ENCODE measurements around the gene KY. TPM values are rescaled to one million over a fixed set of nuclear protein-coding genes. Genes with fewer than 3 reads are reported as not detected.

The KY gene
- total RNA-seq, 1 experiment from 2014 or later: 1.5 TPM

DNA sequence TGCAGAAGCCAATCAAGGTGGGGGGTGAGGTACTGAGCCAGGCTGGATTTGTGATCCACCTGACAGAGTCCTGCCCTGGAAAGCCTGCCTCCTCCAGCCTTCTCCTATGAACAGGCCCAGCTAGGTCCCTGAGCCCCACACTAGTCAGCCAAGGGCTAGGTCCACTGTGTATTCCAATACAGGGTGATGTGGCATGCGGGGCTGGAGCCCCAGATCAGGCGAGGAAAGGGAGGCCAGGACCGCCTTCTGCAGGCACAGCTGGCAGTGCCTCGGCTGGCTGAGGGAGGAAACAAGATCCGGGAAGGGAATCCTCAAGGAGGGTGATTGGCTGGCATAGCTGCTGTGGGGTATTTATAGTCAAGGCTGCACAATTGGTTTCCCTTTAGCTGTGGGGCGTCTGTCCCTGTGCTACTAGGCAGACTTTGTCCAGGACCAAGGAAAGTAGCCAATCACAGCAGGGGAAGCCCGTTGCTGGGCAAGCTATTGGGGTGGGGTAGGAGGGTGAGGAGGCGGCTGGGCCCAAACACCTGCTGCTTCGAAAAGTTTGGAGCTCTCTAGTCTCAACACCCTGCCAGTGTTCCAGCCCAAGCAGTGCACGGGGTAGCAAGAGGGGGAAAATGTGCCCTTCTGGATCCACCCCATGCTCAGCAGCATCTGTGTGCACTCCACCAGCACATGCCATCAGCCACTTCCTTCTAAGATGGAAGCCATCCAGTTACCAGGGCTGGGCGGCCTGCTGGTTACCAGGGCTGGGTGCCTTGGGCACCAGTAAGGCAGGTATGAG is 5.9 kb downstream of the KY start:
- no peak for DNase-seq (ENCODE audit: low read depth)

DNA sequence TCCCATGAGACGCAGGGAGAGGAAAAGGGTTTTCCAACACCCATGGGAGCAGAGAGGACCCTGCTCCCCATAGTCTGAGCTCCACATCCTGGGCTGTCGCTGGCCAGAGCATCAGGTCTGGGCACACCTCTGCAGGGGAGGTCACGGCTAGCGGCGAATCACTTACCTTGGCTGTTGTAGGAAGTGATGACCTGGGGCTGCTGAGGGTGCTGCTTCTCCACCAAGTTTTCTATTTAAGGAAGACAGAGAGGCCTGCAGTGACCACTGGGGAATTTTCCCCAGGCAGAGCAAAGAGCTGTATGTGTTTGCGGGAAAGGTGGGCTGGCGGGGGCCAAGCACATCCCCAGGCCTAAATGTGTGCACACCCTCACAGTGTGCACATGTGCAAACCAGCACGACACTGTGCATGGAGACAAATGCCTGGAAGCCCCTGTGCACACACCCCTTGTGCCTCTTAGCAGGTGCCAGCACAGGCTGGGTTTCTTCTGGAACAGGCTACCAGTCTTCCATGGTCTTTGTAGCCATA is 7.6 kb downstream of the KY start:
- DNase-seq (ENCODE audit: low read depth): no peak

DNA sequence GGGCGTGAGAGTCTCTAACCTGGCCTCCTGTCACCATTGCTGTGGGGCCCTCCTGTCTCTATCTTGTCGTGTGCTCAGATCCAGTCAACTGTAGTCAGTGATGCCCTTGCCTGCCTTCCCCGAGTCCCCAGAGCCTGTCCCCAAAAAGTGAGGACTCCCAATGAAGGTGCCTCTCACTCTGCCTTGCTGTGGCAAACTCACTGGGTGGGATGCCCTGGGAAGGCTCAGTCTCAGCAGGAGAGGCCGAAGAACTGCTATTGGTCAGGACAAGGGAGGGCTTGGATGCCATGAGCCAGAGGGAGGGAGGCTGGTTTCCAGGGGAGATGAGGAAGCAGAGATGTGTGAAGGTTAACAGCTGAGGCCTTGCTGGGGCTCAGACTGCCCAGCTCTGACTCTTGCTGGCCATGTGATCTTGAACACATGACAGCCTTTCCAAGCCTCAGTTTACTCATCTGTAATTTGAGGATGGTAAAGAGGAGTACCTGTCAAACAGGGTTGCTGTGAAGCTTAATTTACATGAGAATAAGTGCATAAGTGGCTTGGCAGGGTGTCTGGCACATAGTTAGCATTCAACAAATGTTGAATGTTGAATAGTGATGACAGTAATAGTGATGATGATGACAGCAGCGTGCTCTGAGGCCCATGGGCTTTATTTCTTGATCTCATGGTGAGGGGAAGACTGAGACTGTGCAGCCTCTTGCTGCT is 8.2 kb downstream of the KY start:
- no peak for DNase-seq (ENCODE audit: low read depth)

DNA sequence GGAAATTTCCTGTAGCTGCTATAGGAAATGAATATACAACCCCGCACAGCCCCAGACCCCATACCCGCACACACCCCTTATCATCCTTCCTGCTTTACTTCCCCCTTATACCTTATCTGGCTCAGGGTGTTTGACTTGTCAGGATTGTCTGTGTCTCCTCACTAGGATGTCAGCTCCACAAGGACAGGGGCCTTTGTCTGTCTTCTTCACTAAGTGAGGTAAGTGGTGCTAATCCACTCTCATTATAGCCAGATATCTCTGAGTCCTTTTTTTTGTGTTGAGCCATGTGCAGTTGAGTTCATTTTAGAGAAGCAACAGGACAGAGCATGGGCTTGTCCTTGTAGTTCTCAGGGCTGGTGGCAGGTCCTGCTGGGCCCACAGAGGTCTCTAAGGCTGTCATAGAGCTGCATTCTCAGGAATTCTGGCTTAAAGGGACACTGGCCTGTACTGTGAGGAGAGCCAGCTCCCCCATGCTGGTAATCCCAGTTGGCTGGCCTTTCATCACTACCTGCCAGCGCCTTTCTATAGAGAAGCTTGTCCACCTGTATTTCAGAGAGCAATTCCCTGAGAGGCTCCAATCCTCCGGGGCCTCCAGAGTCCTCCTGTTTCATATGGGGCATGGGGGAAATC is 9.0 kb downstream of the KY start:
- no peak for DNase-seq (ENCODE audit: low read depth)

DNA sequence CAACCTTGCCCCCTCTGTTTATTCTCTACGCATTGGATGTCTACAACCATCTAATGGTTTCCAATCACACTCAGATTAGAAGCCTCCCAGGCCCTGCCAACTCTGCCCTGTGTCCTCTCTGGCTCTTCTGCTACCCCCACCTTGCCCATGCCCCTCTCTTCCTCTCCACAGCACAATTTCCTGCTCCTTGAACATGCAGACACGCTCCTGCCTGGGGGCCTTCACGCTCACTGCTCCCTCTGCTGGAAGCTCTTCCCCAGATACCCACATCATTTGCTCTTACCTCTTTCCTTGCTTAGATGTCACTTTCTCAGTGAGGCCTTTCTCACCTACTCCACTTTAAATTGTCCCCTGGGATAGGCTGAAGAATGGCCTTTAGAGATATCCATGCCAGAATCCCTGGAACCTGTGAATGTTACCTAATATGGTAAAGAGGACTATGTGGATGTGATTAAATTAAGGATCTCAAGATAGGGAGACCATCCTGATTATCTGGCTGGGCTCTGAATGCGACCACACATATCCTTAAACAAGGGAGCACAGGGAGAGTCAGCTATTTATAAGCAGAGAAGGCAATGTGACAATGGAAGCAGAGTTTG is 9.9 kb downstream of the KY start:
- peak; percentile 38 for DNase-seq (ENCODE audit: low read depth)

DNA sequence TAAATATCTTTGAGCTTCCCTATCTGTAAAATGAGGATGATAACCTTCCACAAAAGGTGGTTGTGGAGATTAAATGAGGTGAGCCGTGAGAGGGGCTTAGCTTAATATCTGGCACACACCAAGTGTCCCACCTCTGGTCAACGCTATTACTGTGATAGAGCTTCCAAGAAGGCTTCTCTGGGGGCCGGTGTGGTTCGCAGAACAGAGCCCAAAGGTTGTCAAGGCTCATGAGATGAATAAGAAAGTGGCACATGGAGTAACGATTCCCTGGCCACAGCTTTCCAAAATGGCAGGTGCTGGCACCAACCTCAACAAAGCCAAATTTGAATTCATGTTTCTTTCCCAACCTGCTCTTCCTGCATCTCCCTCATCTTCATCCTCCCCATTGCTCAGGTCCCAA is 10.4 kb downstream of the KY start:
- DNase-seq (ENCODE audit: low read depth): no peak

DNA sequence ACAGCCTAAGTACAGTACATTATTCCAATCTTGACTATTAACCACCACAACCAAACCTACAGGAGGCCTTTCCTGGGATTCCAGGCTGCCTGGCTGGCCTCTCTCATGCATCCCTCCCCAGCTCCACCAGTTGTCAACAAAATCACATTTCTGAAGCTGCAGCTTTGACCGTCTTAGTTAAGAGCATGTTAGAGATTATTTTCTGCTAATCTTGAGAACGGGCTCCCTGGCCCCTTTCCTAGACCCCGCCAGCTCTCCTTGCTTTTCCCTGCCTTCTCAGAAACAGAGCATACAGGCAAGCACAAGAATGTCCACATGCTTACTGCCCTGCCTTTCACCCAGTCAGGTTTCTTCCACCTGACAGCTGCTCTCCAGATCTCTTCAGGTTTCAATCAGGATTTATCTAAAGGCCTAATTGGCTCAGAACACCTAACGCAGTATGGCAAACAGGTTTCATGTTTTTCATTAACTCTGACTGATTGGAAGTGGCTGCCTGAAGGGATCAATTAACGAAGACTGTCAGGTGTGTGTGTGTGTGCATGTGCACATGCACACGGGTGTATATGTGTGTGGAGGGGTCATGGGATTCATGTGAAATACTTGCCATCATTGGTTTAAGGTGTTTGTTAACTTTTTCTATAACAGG is 12.3 kb downstream of the KY start:
- no peak for DNase-seq (ENCODE audit: low read depth)

DNA sequence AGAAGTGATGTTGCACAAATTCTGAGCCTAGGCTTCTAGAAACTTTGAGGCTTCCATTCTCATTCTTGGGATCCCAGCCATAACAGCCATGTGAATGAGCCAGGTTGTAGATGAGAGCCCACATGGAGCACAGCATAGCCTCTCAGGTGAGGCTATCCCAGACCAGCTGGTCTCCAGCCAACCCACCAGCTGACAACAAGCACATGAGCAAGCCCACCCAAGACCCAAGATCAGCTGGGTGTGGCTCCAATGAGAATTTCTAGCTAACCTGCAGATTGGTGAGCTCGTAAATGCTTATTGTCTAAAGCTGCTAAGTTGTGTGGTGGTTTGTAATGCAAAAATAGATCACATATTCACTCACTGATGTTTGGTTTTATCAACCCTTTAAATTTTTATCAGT is 14.4 kb downstream of the KY start:
- DNase-seq (ENCODE audit: low read depth): no peak

DNA sequence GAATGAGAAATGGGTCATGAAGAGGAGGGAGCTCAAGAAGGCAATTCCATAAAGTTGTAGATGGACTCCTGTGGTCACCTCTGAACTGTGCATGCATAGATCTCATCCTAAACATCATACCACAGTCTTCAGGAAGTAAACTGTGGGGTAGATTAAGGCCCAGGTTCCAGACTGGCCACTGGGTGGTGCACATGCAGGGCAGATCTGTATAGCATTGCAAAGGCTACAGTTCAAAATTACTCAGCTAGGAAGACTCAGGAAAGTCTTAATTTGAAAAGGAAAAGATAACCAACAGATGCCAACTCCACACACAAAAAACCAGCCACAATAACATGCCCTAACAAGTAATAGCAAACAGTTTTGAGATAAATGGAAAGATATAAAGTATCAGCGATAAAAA is 20.3 kb downstream of the KY start:
- no peak for DNase-seq (ENCODE audit: low read depth)

DNA sequence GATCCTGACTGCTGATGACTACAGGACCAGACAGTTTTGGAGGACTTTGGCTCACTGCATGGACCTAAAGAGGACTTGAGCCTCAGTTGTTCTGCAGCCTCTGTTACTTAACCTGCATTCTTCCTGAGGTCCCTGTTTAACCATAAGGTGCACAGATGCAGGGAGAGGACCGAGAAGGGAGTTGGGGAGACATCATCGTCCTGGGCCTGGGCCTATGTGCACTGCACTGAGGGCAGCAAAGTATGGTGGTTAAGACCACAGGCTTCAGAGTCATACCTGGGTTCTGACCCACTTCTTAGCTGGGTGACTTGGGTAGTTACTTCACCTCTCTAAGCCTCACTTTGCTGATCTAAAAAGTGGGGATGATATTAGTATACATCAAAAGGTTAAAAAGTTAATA is 21.9 kb downstream of the KY start:
- no peak for DNase-seq (ENCODE audit: low read depth)

DNA sequence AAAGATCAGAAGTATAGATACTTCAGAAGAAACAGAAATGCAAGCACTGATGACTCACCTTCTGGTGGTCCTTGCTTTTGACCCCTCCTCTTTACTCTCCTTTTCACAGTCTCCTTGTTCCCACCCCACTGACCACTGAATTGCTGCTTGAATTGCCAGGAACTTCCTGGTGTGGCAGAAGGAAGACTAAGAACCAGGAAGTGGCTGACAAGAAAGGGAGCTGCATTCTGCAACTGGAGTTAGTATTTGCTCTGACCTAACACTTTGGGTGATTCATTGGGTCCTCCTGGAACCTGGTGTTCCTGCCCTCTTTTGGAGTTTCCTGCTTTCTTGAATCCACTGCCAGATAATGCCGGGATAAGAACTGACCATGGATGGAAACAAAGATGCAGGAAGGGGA is 23.0 kb downstream of the KY start:
- DNase-seq (ENCODE audit: low read depth): no peak

DNA sequence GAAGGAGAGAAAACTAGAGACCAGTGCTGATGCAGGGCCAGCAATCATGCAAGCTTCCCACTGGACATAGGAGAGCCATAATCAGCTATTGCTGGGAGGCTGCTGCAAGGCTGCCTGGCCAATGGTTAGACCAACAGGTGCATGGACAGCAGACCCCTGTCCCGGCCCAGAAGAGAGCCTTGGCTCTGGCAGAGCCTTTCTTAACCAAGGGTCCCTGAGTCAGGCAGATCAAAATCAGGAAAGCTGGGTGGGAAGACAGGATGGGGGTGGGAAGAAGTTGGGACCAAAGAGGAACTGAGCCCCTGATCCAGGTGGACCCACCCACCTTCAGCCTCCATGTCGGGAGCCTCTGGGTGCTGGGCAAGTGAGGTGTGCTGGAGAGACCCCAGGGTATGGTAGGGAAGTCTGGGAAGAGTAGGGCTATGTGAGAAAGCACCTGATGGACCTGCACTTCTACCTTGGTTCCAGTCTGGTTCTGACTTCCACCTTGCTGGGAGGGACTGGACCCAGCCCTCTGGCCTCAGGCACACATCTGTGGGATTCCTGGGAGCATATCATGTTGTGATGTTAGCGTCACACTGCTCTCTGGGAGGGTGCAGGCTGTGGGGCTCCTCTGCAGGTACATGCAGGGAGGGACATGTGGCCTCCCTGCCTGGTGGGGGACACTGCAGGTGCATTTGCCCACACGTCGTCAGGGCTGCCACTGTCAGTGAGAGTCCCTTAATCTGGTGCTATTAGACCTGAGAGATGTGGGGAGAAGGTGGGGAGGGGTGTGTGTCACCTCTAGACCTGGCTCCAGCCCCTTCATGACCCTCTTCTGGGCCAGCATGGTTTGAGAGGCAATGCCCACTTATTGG is 24.7 kb downstream of the KY start:
- DNase-seq (ENCODE audit: low read depth): no peak

DNA sequence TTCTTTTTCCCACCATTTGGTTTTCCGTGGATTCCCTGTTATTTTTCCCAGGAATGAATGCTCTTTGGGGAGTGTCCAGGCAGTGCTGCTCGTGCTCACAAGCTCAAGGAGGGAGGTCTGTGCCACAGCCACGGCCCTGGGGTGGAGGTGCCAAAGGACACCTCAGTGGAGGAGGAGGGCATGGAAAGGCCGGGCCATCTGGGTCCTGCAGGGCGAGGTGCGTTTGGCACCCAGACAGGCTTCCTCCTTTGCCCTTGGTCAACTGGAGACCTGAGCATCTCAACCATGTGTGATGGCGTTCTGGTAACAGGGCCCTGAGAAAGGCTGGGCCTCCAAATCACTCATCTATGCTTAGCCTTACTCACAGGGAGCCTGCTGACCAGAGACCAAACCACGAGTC is 25.4 kb downstream of the KY start:
- no peak for DNase-seq (ENCODE audit: low read depth)

DNA sequence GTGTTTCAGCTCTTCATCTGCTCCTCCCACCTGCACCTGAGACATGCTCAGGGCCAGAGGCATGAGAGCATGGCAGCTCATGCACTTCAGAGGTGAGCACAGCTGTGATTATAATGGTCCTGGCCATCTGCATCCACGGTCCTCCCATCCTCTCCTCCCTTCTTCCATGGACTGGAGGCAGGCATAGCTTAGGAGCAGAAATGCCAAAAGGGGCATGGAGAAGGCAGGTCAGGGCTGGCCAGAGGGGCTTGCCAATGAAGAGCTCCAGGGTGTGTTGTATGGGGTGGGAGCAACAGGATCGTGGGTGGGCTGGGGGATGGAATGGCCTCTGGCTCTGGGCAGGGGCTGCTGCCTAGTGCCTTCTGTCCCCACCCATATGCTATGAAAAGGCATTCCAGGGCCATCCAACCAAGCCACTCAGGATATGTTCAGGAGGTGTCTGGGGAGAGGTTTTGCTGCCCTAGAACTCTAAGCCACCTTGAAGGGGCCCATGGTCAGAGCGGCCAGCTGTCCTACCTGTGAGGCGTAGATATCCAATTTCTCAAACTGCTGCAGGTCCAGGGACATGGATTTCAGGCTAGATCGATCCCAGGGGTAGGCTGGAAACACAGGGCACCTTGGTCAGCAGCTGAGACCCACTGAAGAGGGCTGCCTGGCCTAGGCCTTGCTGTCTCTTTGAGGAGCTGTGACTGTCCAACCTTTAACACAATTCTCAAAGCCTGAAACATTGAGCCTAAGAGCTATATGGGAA is 26.1 kb downstream of the KY start:
- DNase-seq (ENCODE audit: low read depth): no peak

DNA sequence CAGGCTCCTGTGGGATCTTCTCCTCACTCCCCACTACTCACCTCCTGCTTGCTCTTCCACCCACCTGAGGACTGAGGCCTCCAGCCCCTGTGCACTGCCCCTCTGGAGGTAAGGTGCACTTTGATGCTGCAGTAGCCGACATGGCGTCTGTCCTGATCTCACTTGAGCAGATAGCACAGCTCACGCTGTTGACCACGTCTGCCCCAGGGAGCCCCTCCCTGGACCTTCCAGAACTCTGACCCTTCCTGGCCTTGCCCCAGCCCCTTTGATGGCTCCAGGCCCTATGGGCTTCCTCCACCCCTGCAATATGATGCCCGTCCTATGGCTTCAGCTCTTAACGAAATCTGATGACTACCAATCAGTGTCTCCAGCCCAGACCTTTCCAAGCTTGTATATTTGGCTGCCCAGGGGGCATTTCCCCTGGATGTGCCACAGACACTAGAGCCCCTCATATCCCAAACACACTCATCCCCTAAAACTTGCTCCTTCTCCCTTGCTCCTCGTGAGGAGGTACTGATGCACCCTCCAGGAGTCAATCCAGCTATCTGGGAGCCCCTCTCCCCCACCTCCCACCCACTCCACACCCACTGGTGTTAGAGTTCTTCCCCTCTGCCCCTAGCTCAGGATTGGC is 27.1 kb downstream of the KY start:
- no peak for DNase-seq (ENCODE audit: low read depth)

DNA sequence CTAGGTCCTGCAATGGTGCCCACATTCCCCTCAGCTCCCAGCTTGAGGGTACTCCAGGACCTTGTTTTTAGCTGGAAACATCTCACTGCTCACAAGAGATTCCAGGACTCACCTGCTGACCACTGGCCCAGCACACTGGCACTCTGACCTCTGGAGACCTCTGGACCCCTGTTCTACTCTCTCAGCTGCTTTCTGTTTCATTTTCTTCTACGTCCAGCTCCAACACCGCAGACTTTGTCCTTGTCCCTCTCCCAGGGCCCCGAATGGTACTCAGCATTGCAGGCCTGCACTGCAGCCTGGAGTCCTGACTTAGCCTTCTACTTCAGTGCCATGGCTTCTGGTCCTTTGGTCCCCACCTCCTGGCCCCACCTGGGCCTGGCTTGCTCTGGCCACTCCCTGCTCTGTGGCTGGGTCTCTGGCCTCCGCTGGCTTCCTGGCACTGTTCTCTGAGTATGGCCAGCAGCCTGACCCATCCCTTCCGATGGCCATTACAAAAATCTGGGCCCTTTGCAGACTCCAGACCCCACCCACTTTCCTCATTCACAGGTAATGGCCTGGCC is 27.9 kb downstream of the KY start:
- DNase-seq (ENCODE audit: low read depth): no peak

DNA sequence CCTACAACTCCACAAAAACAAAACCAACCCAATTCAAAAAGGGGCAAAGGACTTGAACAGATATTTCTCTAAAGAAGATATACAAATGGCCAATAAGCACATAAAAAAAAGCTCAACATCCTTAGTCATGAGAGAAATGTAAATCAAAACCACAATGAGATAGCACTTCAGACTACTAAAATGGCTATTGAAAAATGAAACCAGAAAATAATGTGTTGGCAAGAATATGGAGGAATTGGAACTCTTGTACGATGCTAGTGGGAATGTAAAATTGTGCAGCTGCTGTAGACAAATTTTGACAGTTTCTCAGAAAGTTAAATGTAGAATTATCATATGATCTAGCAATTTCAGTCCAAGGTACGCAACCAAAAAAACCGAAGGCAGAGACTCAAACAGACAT is 29.0 kb downstream of the KY start:
- DNase-seq (ENCODE audit: low read depth): no peak

DNA sequence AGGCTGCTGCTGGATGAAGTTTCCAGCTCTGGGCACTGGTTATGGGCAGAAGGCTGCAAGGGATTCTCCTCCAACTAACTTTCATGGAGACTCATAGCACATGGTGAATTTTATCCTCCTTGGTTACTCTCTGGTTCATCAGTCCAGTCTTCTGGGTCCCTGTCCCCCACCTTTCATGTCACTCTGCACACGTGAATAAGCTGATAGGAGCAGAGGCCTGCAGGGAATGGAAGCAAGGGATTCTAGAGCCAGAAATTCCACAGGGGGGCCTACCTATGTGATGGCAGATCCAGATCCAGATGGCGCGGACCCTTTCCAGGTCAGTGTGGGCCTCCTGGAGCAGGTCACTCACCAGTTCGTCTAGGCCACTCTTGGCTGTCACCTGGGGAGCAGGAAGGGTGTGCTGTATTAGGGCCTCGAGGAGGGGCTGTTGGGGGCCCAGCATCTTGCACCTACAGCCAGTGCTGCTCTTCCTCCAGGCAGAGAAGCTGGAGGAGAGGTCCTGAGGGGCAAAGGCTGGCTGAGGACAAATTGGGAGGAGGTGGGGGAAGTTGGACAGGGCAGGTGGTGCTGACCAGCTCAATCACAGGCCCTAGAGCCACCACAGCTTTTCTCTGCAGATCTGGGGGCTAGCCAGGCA is 30.2 kb downstream of the KY start:
- DNase-seq (ENCODE audit: low read depth): no peak

DNA sequence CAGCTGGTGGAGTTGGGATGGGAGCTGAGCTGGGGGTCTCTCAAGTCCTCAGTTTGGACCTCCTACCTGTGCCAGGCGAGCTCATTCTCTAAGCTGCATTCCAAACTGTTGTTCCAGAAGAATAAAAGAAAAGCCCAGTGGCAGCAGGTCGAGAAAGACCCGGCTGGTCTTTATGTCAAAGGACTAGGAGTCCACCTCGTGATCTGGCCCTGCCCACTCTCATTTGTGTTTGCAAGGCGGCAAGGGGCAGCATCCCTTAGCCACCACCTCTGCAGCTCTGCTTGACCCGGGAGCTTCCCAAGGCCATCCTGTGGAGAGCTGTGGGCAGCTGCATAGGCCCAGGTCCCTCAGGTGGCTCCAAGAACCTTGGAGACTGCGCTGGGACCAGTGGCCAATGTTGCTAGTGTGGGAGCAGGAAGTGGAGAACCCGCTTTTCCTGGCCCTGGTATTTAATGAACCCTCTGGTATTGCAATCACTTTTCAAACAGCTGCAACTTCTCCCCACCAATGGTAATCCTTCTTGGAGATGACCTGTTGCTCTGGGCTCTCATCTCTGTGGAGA is 30.9 kb downstream of the KY start:
- no peak for DNase-seq (ENCODE audit: low read depth)

All from Daoy (cell line).